GM15510 (cell line): ENCODE measurements around the gene DLEU7.

Experiments used
- POLR2A ChIP-seq: IDR thresholded peaks from 3 replicates; pipeline ENCODE4 v1.6.1; 2011; ENCODE audit warnings: borderline replicate concordance; ENCODE audit not compliant: insufficient read length; ENCODE audit errors: extremely low read depth

Gene DLEU7

DNA sequence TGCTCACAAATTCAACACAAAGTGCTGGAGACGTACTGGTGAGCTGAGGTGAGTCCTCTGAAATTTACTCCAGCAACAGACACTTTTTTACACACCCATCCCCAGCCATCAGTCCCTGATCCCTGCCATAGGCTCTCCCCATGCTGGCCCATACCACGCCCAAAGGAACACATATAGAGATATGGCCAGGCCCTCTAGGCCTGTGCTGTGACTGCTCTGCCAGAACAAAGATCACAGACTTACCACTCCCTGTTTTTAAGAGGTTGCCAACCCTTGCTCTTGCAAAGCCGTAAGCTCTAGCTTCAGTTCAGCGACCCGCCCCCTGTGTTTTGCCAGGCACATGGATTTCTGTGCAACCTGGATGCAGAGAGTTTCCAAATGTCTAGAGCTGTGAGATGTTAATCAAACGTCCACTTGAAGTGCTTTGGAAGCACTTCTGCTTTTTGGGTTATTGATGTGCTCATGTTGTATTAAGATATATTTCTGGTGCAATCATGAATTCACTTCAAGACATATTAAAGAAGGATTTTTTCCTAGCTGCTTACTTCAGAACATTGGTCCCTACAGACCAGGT, 59.7 kb downstream of the DLEU7 start:
- no peak for TF ChIP-seq POLR2A

DNA sequence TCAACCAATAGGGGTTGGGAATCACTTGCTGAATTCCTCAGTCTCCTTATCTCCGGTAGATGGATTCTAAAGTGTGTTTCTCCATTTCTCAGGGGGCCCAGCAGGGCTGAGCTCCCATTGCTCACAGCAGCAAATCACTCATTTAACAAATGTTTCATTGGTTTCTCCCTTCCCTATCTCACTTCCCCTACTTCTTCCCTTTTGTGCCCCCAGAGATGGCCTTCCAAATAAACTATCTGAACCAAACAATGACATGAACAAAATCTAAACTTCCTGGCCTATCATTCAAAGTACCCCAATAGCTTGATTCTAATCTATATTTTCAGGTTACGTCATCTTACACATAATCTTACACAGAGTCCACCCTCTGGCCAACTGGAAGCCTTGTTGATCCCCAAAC, 60.4 kb downstream of the DLEU7 start:
- no peak for TF ChIP-seq POLR2A

DNA sequence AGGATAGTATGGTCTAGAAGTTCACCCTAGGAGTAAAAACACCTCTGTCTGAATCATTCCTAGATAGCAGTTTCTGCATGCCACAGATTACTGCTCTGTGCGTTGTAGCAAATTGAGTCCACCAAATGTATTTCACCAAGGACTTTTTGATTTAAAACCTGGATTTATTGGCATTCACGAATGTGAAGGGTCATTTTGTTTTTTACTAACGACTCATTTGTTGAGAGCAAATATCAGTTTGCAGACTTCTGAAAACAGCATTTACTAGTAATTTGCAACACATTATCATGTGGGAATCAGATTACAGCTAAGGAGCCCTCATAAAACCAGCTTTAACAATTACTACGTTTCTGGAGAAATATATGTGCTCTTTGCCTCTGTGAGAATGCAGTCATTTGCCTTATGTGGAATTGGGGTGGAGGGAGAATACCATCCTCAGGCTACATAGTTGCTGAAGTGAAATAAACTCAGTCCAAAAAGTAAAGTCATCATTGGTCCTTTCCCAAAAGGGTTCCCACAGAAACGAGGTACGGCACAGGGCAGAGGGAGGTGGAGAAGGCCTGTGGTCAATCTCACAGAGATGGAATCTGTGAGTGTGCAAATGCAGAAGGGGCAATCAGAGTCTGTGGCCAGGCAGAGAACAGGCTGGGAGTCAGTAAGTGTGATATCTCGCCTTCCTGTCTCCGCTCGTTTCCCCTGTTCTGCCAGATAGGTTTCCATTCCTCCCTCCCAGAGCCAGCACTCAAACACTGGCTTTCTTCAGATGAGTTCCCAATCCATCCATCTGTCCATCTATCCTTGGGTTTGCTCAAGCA, 63.1 kb downstream of the DLEU7 start:
- TF ChIP-seq POLR2A, result no peak

DNA sequence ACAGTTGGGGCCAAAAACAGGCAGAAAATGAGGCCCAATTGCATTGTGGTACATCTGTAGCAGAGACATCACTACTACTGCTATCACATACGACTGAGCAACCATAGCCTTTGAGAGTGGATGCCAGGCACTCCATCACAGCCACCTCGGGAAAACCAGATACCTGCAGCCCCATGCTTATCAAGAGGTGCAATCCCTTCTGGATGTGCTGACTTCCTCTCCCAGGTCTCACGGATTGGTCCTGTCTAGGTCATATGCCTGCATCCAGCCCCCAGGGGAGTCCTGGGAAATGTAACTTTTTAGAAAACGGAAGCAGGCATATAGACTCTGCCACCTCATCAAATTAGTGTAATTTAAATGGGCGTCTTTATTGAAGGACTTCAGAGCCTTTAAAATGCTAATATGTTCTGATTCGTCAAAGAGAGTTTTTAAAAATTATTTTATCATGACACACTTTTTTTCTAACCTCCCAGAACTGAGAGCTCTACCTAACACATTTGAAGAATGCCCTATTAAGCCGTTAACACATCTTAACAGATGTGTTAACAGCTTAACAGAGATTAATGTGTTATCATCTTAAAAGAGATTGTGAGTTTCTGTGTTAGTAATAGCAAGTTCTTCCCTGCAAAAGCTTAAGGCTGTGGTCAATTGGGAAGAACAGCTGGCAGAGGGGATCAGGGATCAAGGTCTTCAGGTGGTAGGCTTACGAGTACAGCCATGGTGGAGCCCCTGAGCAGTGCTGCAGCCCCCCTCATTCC, 63.9 kb downstream of the DLEU7 start:
- TF ChIP-seq POLR2A, result no peak
